HEK293T (cell line): ENCODE data around the gene PGLYRP3.

ENCODE experiments used
- CTCF ChIA-PET: fragments of 350-600 bp; formaldehyde crosslinking; extraction: SDS; loops from one replicate; lab custom pipeline; 2021; ENCODE audit warnings: antibody characterized with exemption, inconsistent platforms; lab: Yijun Ruan, JAX
- POLR2A ChIA-PET: fragments of 350-600 bp; formaldehyde crosslinking; extraction: SDS; loops from one replicate; lab custom pipeline; 2020; ENCODE audit warnings: antibody characterized with exemption, inconsistent platforms; lab: Yijun Ruan, JAX
- DNase-seq: peaks from one replicate; pipeline ENCODE4 v3.0.0; 2012; ENCODE audit warnings: mixed read lengths; ENCODE audit errors: extremely low spot score
- ARNT ChIP-seq: fragments of 450-650 bp; IDR thresholded peaks from 2 replicates; pipeline ENCODE4 v1.6.1; 2017; ENCODE audit warnings: mild to moderate bottlenecking
- BHLHE40 ChIP-seq: fragments of 450-650 bp; IDR thresholded peaks from 2 replicates; pipeline ENCODE4 v1.6.1; 2016; ENCODE audit warnings: mild to moderate bottlenecking, moderate library complexity, borderline replicate concordance
- CTBP1 ChIP-seq: fragments of 450-650 bp; IDR thresholded peaks from 2 replicates; pipeline ENCODE4 v1.6.1; 2016; ENCODE audit warnings: borderline replicate concordance
- ELF4 ChIP-seq: fragments of 450-650 bp; IDR thresholded peaks from 2 replicates; pipeline ENCODE4 v1.6.1; 2017; ENCODE audit warnings: antibody characterized with exemption
- FOXA1 ChIP-seq: fragments of 450-650 bp; IDR thresholded peaks from 2 replicates; pipeline ENCODE4 v1.6.1; 2016; ENCODE audit warnings: mild to moderate bottlenecking
- FOXK2 ChIP-seq: fragments of 450-650 bp; IDR thresholded peaks from 2 replicates; pipeline ENCODE4 v1.6.1; 2016; ENCODE audit warnings: mild to moderate bottlenecking
- FOXM1 ChIP-seq: fragments of 450-650 bp; IDR thresholded peaks from 2 replicates; pipeline ENCODE4 v1.6.1; 2017; ENCODE audit warnings: mild to moderate bottlenecking, borderline replicate concordance
- HDGF ChIP-seq: fragments of 450-650 bp; IDR thresholded peaks from 2 replicates; pipeline ENCODE4 v1.6.1; 2017; ENCODE audit warnings: antibody characterized with exemption, borderline replicate concordance
- L3MBTL2 ChIP-seq: fragments of 450-650 bp; conservative IDR thresholded peaks from 2 replicates; pipeline ENCODE4 v1.6.1; 2016; ENCODE audit warnings: mild to moderate bottlenecking
- LEF1 ChIP-seq: fragments of 450-650 bp; IDR thresholded peaks from 2 replicates; pipeline ENCODE4 v1.6.1; 2017; ENCODE audit warnings: mild to moderate bottlenecking, borderline replicate concordance
- NFRKB ChIP-seq: fragments of 450-650 bp; IDR thresholded peaks from 2 replicates; pipeline ENCODE4 v1.6.1; 2016; ENCODE audit warnings: mild to moderate bottlenecking, moderate library complexity
- PKNOX1 ChIP-seq: fragments of 450-650 bp; IDR thresholded peaks from 2 replicates; pipeline ENCODE4 v1.6.1; 2016
- SP1 ChIP-seq: fragments of 450-650 bp; IDR thresholded peaks from 2 replicates; pipeline ENCODE4 v1.6.1; 2017
- SUZ12 ChIP-seq: fragments of 450-650 bp; IDR thresholded peaks from 2 replicates; pipeline ENCODE4 v1.6.1; 2016; ENCODE audit warnings: mild to moderate bottlenecking
- TARDBP ChIP-seq: fragments of 450-650 bp; IDR thresholded peaks from 2 replicates; pipeline ENCODE4 v1.6.1; 2016
- ZNF384 ChIP-seq: fragments of 450-650 bp; IDR thresholded peaks from 2 replicates; pipeline ENCODE4 v1.6.1; 2016

PGLYRP3 gene

GRCh38 chr1:153265457-153265856 is 47.3 kb downstream of the PGLYRP3 start:
- no peak for DNase-seq
- TF ChIP-seq NFRKB (no peak), SP1 (no peak), ARNT (no peak)
- ChIA-PET POLR2A (no interaction called here), CTCF (no interaction called here)

GRCh38 chr1:153262462-153263157 is 50.1 kb downstream of the PGLYRP3 start:
- ChIA-PET CTCF (interaction anchor here (0.5 to 1.8 kb wide), 5 partner anchors 10 to 302 kb away, joined by 3 to 5 read pairs (median 3); no protein-coding TSS in a partner anchor), POLR2A (no interaction called here)
- TF ChIP-seq FOXM1 (no peak), LEF1 (no peak), ARNT (no peak), SUZ12 (no peak), PKNOX1 (no peak), TARDBP (no peak), NFRKB (no peak), FOXA1 (no peak), CTBP1 (no peak), HDGF (no peak), BHLHE40 (no peak), ELF4 (no peak), SP1 (no peak)
- no peak for DNase-seq

- no peak for DNase-seq
- TF ChIP-seq NFRKB, result no peak
- no peak for TF ChIP-seq ELF4
- no peak for TF ChIP-seq LEF1
- TF ChIP-seq TARDBP, result no peak
- TF ChIP-seq FOXM1, result no peak
- TF ChIP-seq ARNT, result no peak
- no peak for TF ChIP-seq PKNOX1
- no peak for TF ChIP-seq L3MBTL2
- no peak for TF ChIP-seq SUZ12
- no peak for TF ChIP-seq HDGF
- ChIA-PET POLR2A (no interaction called here), CTCF (interaction anchor here (0.7 to 1.8 kb wide), 3 partner anchors 16 to 33 kb away, joined by 3 to 5 read pairs (median 3); no protein-coding TSS in a partner anchor)
These were observed 50.7 kb downstream of the PGLYRP3 start for GRCh38 chr1:153262070-153262366.

- peak; percentile 54 for DNase-seq
- ChIA-PET POLR2A (no interaction called here), CTCF (interaction anchor here (0.7 to 1.8 kb wide), 3 partner anchors 16 to 33 kb away, joined by 3 to 5 read pairs (median 3); no protein-coding TSS in a partner anchor)
- no peak for TF ChIP-seq FOXA1
- TF ChIP-seq PKNOX1, result no peak
- TF ChIP-seq HDGF, result no peak
- no peak for TF ChIP-seq SUZ12
- no peak for TF ChIP-seq TARDBP
- TF ChIP-seq CTBP1, result no peak
- no peak for TF ChIP-seq ELF4
- TF ChIP-seq LEF1, result no peak
- TF ChIP-seq BHLHE40, result no peak
- no peak for TF ChIP-seq NFRKB
- TF ChIP-seq FOXM1, result no peak
- TF ChIP-seq FOXK2, result no peak
- TF ChIP-seq L3MBTL2, result no peak
- TF ChIP-seq SP1, result no peak
- no peak for TF ChIP-seq ZNF384
- no peak for TF ChIP-seq ARNT
These were observed 51.3 kb downstream of the PGLYRP3 start for GRCh38 chr1:153261281-153262069.

GRCh38 chr1:153260585-153261280 is 52.0 kb downstream of the PGLYRP3 start:
- TF ChIP-seq ZNF384 (no peak), SUZ12 (no peak), L3MBTL2 (no peak), LEF1 (no peak), SP1 (no peak), FOXA1 (no peak), FOXK2 (no peak), BHLHE40 (no peak), ARNT (no peak), ELF4 (no peak)
- ChIA-PET CTCF (interaction anchor here (1.8 kb wide), 1 partner anchor 17 kb away, joined by 5 read pairs; no protein-coding TSS in a partner anchor), POLR2A (no interaction called here)
- peak; percentile 39 for DNase-seq

- ChIA-PET CTCF (interaction anchor here (0.6 to 1.3 kb wide), 3 partner anchors 25 to 31 kb away, joined by 3 to 4 read pairs (median 3); no protein-coding TSS in a partner anchor), POLR2A (no interaction called here)
- TF ChIP-seq LEF1 (no peak), NFRKB (no peak), FOXA1 (no peak), SUZ12 (no peak), CTBP1 (no peak), SP1 (no peak), PKNOX1 (no peak), FOXM1 (no peak), L3MBTL2 (no peak), BHLHE40 (no peak), ZNF384 (no peak), TARDBP (no peak)
- no peak for DNase-seq
These were observed 53.4 kb downstream of the PGLYRP3 start, which contains the start of gene LORICRIN for GRCh38 chr1:153259387-153259786. Gene LORICRIN (plus strand): TSS chr1:153259687. CDS start chr1:153260950, 1,263 bp downstream.
